HepG2 (cell line): ENCODE measurements around the gene SAPCD2. TPM values are rescaled to one million over a fixed set of nuclear protein-coding genes. Genes with fewer than 3 reads are reported as not detected.

Experiments used
- ARHGAP35 ChIP-seq: sonication (generic); formaldehyde crosslinking; IDR thresholded peaks from 2 replicates; pipeline ENCODE4 v1.9.0; 2022; ENCODE audit warnings: mild to moderate bottlenecking, inconsistent platforms, moderate library complexity, missing genetic modification reagents, borderline replicate concordance
- HDAC2 ChIP-seq: sonication (generic); formaldehyde crosslinking; IDR thresholded peaks from 2 replicates; pipeline ENCODE4 v1.4.0; 2020; ENCODE audit warnings: missing genetic modification reagents
- KDM5B ChIP-seq: sonication (generic); formaldehyde crosslinking; IDR thresholded peaks from 2 replicates; pipeline ENCODE4 v1.4.0; 2020; ENCODE audit warnings: missing genetic modification reagents, mild to moderate bottlenecking, borderline replicate concordance
- NFIB ChIP-seq: sonication (generic); formaldehyde crosslinking; IDR thresholded peaks from 2 replicates; pipeline ENCODE4 v1.9.0; 2021; ENCODE audit warnings: missing genetic modification reagents, mild to moderate bottlenecking, borderline replicate concordance
- REL ChIP-seq: sonication (generic); formaldehyde crosslinking; conservative IDR thresholded peaks from 2 replicates; pipeline ENCODE4 v1.8.0; 2022; ENCODE audit warnings: mild to moderate bottlenecking, missing genetic modification reagents, moderate library complexity
- RORA ChIP-seq: sonication (generic); formaldehyde crosslinking; IDR thresholded peaks from 2 replicates; pipeline ENCODE4 v1.5.0; 2020; ENCODE audit warnings: mild to moderate bottlenecking, missing genetic modification reagents, moderate library complexity
- SAFB2 ChIP-seq: sonication (generic); formaldehyde crosslinking; IDR thresholded peaks from 2 replicates; pipeline ENCODE4 v1.5.1; 2020; ENCODE audit warnings: missing genetic modification reagents, low read depth, mild to moderate bottlenecking, borderline replicate concordance
- SMAD1 ChIP-seq: sonication (generic); formaldehyde crosslinking; IDR thresholded peaks from 2 replicates; pipeline ENCODE4 v1.4.0; 2020; ENCODE audit warnings: missing genetic modification reagents, low read depth, mild to moderate bottlenecking, borderline replicate concordance
- SOX5 ChIP-seq: IDR thresholded peaks from 2 replicates; pipeline ENCODE4 v1.6.1; 2016; ENCODE audit warnings: borderline replicate concordance
- SP140L ChIP-seq: sonication (generic); formaldehyde crosslinking; IDR thresholded peaks from 2 replicates; pipeline ENCODE4 v1.4.0; 2020; ENCODE audit warnings: missing genetic modification reagents, borderline replicate concordance
- TEAD2 ChIP-seq: sonication (generic); formaldehyde crosslinking; IDR thresholded peaks from 2 replicates; pipeline ENCODE4 v1.9.0; 2021; ENCODE audit warnings: missing genetic modification reagents
- ZFP62 ChIP-seq: sonication (generic); formaldehyde crosslinking; IDR thresholded peaks from 2 replicates; pipeline ENCODE4 v1.4.0; 2020; ENCODE audit warnings: missing genetic modification reagents
- ZNF143 ChIP-seq: sonication (generic); formaldehyde crosslinking; IDR thresholded peaks from 2 replicates; pipeline ENCODE4 v1.4.0; 2020; ENCODE audit warnings: missing genetic modification reagents
- ZNF33A ChIP-seq: sonication (generic); formaldehyde crosslinking; IDR thresholded peaks from 2 replicates; pipeline ENCODE4 v1.5.1; 2020; ENCODE audit warnings: missing genetic modification reagents, mild to moderate bottlenecking, moderate library complexity, borderline replicate concordance
- ZNF652 ChIP-seq: IDR thresholded peaks from 2 replicates; pipeline ENCODE4 v1.6.1; 2016; ENCODE audit warnings: low read depth, borderline replicate concordance
- ZNF777 ChIP-seq: sonication (generic); formaldehyde crosslinking; IDR thresholded peaks from 2 replicates; pipeline ENCODE4 v1.4.0; 2020; ENCODE audit warnings: missing genetic modification reagents
- ZNF878 ChIP-seq: sonication (generic); formaldehyde crosslinking; IDR thresholded peaks from 2 replicates; pipeline ENCODE4 v1.8.1; 2023; ENCODE audit warnings: mild to moderate bottlenecking, missing genetic modification reagents, moderate library complexity
- polyA plus RNA-seq, 8 experiments: library from polyadenylated mRNA; depleted of rRNA in 3 of 8; stranded (reverse) in 7 of 8; unstranded in 1 of 8; fragments of >200 nt; fragmentation: Illumina TruSeq in 4 of 8; extraction: Trizol in 4 of 8; gene quantifications; 2 replicates each; pipeline versions ENCODE4 v1.2.1 to v1.2.3, GENCODE V29; 2011 to 2016; ENCODE audit warnings: low read depth in 4 of 8, missing spikeins in 1 of 8, mixed read lengths in 1 of 8; ENCODE audit not compliant: insufficient read depth in 1 of 8
- total RNA-seq, 5 experiments: library from RNA; depleted of rRNA; stranded (reverse); fragments of >200 nt; fragmentation: Illumina TruSeq; extraction: Trizol; gene quantifications; 2 replicates each; pipeline ENCODE4 v1.2.3, GENCODE V29; 2016; ENCODE audit warnings: low read depth in 1 of 5
- TF ChIP-seq, protein P1 (sequence below): sonication (generic); formaldehyde crosslinking; IDR thresholded peaks from 2 replicates; pipeline ENCODE4 v1.8.0; 2022; ENCODE audit warnings: low read depth, missing genetic modification reagents
- TF ChIP-seq, protein P2 (sequence below): sonication (generic); formaldehyde crosslinking; IDR thresholded peaks from 2 replicates; pipeline ENCODE4 v1.8.0; 2022; ENCODE audit warnings: mild to moderate bottlenecking, missing genetic modification reagents, moderate library complexity
- TF ChIP-seq, protein P3 (sequence below): sonication (generic); formaldehyde crosslinking; IDR thresholded peaks from 2 replicates; pipeline ENCODE4 v1.5.1; 2020; ENCODE audit warnings: missing genetic modification reagents, mild to moderate bottlenecking, borderline replicate concordance
- TF ChIP-seq, protein P4 (sequence below): sonication (generic); formaldehyde crosslinking; IDR thresholded peaks from 2 replicates; pipeline ENCODE4 v1.4.0; 2020; ENCODE audit warnings: low read depth, mild to moderate bottlenecking, missing genetic modification reagents
- TF ChIP-seq, protein P5 (sequence below): sonication (generic); formaldehyde crosslinking; IDR thresholded peaks from 2 replicates; pipeline ENCODE4 v1.4.0; 2020; ENCODE audit warnings: mild to moderate bottlenecking, missing genetic modification reagents

The SAPCD2 gene
- total and polyA plus RNA-seq, 2 of the 13 experiments (the other 11 are each of a cell fraction or from before 2014, with no cell fraction given), result 21.9 to 42.8 TPM

DNA sequence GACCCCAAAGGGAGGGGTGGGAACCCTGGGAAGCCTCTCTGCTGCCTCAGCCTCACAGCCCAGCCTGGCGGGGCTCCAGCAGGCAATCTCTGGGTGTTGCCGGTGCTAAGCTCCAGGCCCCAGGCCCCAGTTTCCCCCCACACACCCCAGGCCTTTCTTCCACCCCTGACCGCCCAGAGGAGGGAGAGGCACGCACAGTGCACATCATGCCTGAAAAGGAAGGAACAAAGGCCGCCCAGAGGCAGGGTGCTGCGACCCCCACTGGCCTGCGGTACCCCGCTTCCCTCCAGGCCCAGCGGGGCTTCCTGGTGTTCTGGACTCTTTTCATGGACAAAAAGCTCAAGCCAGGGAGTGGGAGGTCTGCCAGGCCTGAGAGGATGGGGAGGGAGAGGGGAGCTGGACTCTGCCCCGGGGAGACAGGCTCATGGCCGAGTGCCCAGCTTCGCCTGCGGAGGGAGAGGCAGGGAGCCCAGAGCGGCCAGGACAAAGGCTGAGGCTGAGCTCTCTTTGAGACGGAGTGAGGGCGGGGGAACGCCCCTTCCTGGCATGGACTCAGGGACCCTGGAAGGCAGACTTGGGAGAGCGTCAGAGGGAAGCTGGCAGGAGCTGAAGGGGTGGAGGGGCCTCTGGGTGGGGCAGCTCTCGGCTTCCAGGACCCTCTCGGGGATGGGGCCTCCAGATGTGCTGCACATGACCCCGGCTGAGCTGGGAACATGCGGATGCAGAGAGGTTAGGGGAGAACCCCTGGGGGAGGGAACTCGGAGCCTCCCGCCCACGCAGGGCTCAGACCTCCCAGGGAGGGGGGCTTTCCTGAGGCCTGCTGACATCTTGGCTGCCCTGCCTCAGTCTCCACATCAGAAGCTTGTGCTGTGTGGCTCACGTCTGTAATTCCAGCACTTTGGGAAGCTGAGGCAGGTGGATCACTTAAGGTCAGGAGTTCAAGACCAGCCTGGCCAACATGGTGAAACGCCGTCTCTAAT lies 14.7 kb downstream of the SAPCD2 start (continued):
- TF ChIP-seq ZNF777 (CRISPR knock-in tag), result no peak
- TF ChIP-seq, protein P1, sequence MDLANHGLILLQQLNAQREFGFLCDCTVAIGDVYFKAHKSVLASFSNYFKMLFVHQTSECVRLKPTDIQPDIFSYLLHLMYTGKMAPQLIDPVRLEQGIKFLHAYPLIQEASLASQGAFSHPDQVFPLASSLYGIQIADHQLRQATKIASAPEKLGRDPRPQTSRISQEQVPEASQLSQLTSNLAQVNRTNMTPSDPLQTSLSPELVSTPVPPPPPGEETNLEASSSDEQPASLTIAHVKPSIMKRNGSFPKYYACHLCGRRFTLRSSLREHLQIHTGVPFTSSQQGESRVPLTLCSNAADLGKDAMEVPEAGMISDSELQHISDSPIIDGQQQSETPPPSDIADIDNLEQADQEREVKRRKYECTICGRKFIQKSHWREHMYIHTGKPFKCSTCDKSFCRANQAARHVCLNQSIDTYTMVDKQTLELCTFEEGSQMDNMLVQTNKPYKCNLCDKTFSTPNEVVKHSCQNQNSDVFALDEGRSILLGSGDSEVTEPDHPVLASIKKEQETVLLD (CRISPR knock-in tag), result no peak
- TF ChIP-seq ZNF143 (CRISPR knock-in tag), result no peak
- TF ChIP-seq ZNF878 (CRISPR knock-in tag), result no peak
- TF ChIP-seq SP140L (CRISPR knock-in tag), result no peak
- TF ChIP-seq ARHGAP35 (CRISPR knock-in tag), result no peak
- TF ChIP-seq HDAC2 (CRISPR knock-in tag), result peak; percentile 54; the same call in 1 of the 2 replicates
- TF ChIP-seq REL (CRISPR knock-in tag), result 0 out of 2 replicates have a peak, but pooled peaks have one; percentile 22
- TF ChIP-seq NFIB, result no peak
- peak; percentile 43; the same call in 1 of the 2 replicates for TF ChIP-seq SOX5
- no peak for TF ChIP-seq RORA
- no peak for TF ChIP-seq ZFP62 (CRISPR knock-in tag)
- TF ChIP-seq, protein P2, sequence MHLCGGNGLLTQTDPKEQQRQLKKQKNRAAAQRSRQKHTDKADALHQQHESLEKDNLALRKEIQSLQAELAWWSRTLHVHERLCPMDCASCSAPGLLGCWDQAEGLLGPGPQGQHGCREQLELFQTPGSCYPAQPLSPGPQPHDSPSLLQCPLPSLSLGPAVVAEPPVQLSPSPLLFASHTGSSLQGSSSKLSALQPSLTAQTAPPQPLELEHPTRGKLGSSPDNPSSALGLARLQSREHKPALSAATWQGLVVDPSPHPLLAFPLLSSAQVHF (CRISPR knock-in tag), result no peak
- TF ChIP-seq SAFB2 (CRISPR knock-in tag), result no peak
- no peak for TF ChIP-seq TEAD2 (CRISPR knock-in tag)
- TF ChIP-seq ZNF652 (CRISPR knock-in tag), result no peak
- TF ChIP-seq, protein P3, sequence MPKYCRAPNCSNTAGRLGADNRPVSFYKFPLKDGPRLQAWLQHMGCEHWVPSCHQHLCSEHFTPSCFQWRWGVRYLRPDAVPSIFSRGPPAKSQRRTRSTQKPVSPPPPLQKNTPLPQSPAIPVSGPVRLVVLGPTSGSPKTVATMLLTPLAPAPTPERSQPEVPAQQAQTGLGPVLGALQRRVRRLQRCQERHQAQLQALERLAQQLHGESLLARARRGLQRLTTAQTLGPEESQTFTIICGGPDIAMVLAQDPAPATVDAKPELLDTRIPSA, result no peak
- TF ChIP-seq, protein P4, sequence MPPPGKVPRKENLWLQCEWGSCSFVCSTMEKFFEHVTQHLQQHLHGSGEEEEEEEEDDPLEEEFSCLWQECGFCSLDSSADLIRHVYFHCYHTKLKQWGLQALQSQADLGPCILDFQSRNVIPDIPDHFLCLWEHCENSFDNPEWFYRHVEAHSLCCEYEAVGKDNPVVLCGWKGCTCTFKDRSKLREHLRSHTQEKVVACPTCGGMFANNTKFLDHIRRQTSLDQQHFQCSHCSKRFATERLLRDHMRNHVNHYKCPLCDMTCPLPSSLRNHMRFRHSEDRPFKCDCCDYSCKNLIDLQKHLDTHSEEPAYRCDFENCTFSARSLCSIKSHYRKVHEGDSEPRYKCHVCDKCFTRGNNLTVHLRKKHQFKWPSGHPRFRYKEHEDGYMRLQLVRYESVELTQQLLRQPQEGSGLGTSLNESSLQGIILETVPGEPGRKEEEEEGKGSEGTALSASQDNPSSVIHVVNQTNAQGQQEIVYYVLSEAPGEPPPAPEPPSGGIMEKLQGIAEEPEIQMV (CRISPR knock-in tag), result no peak
- no peak; the same call in 1 of the 2 replicates for TF ChIP-seq SMAD1 (CRISPR knock-in tag)
- TF ChIP-seq, protein P5, sequence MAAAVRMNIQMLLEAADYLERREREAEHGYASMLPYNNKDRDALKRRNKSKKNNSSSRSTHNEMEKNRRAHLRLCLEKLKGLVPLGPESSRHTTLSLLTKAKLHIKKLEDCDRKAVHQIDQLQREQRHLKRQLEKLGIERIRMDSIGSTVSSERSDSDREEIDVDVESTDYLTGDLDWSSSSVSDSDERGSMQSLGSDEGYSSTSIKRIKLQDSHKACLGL (CRISPR knock-in tag), result no peak; the same call in 1 of the 2 replicates
- no peak for TF ChIP-seq ZNF33A
- peak; percentile 36; the same call in 1 of the 2 replicates for TF ChIP-seq KDM5B (CRISPR knock-in tag)
